ENCODE data around the gene MED12L. TPM values are rescaled to one million over a fixed set of nuclear protein-coding genes. Genes with fewer than 3 reads are reported as not detected.

The MED12L gene
- total RNA-seq, 1 experiment from 2014 or later = 6.4 TPM

GRCh38 chr3:151225040-151225975 is 139.8 kb downstream of the MED12L start:
- intact Hi-C loops (cut with micrococcal nuclease) = loop anchor here (5.0 kb wide), 1 partner anchor 692 kb away; no protein-coding TSS in a partner anchor
- DNase-seq (ENCODE audit: low read depth, low spot score) (no peak), ATAC-seq (no peak)
- ChIA-PET CTCF (interaction anchor here (1.0 to 1.2 kb wide), 3 partner anchors 10 to 612 kb away, joined by 3 to 4 read pairs (median 3); no protein-coding TSS in a partner anchor), POLR2A (no interaction called here), RAD21 (ENCODE audit: low non-redundant PET in 1 of 2, low total read pairs in 2 of 2, uncharacterized antibody in 2 of 2, unreplicated experiment in 2 of 2) (no interaction called here)
- H4K20me1 ChIP-seq (ENCODE audit: insufficient read depth) = no peaks in the 10 kb centered on the region
- peaks cover 0 to 16% of the 10 kb centered on the region in 2 experiments; a peak in 2 of 4 replicates for H3K4me1 ChIP-seq (ENCODE audit: control insufficient read depth in 1 of 2, insufficient read depth in 2 of 2, low read length in 2 of 2)
- no peak overlapping the region for H2AFZ ChIP-seq (ENCODE audit: low read depth, low read length, poor library complexity, severe bottlenecking)
- H3K27me3 ChIP-seq (ENCODE audit: insufficient read depth, low read length) = no peaks in the 10 kb centered on the region
- no peaks in the 10 kb centered on the region for H3K9me3 ChIP-seq (ENCODE audit: control insufficient read depth in 1 of 2, insufficient read depth in 1 of 2, low read depth in 1 of 2, low read length in 2 of 2)
- H3K4me3 ChIP-seq (replicated peaks in 1 of 2; ENCODE audit: low read depth in 1 of 2, low read length in 2 of 2) = no peak overlapping the region
- no TSS peak for BruUV-seq (replicated peaks)
- H3K9ac ChIP-seq (ENCODE audit: low read length) = no peak overlapping the region
- no peaks in the 10 kb centered on the region for H3K9me2 ChIP-seq (ENCODE audit: insufficient read depth)
- no peak overlapping the region for H3K4me2 ChIP-seq (ENCODE audit: low read length)
- H3K36me3 ChIP-seq (ENCODE audit: control insufficient read depth in 1 of 2, insufficient read depth in 2 of 2, low read length in 2 of 2) = no peaks in the 10 kb centered on the region
- H3K79me2 ChIP-seq (ENCODE audit: insufficient read depth, low read length) = no peaks in the 10 kb centered on the region
- no peak overlapping the region for H3K27ac ChIP-seq (ENCODE audit: low read depth, low read length)
- TF ChIP-seq TCF7L2 (IDR thresholded peaks at IDR 0.05; ENCODE audit: borderline replicate concordance, extremely low read depth, insufficient read depth, insufficient read length) = no peak
- TF ChIP-seq JUND (IDR thresholded peaks at IDR 0.05) = no peak
- TF ChIP-seq CTCF (IDR thresholded peaks at IDR 0.05 in 2 of 3, conservative IDR thresholded peaks at IDR 0.05 in 1 of 3; ENCODE audit: borderline replicate concordance in 1 of 3, insufficient read depth in 1 of 3, low read depth in 2 of 3, low read length in 2 of 3) = no peak
- no peak for TF ChIP-seq SIN3A (IDR thresholded peaks at IDR 0.05; ENCODE audit: low read depth)
- TF ChIP-seq ZBTB33 (IDR thresholded peaks at IDR 0.05; ENCODE audit: extremely low read depth, insufficient replicate concordance, low read length) = no peak
- TF ChIP-seq CEBPB (IDR thresholded peaks at IDR 0.05; ENCODE audit: low read depth) = no peak
- TF ChIP-seq, protein P1, sequence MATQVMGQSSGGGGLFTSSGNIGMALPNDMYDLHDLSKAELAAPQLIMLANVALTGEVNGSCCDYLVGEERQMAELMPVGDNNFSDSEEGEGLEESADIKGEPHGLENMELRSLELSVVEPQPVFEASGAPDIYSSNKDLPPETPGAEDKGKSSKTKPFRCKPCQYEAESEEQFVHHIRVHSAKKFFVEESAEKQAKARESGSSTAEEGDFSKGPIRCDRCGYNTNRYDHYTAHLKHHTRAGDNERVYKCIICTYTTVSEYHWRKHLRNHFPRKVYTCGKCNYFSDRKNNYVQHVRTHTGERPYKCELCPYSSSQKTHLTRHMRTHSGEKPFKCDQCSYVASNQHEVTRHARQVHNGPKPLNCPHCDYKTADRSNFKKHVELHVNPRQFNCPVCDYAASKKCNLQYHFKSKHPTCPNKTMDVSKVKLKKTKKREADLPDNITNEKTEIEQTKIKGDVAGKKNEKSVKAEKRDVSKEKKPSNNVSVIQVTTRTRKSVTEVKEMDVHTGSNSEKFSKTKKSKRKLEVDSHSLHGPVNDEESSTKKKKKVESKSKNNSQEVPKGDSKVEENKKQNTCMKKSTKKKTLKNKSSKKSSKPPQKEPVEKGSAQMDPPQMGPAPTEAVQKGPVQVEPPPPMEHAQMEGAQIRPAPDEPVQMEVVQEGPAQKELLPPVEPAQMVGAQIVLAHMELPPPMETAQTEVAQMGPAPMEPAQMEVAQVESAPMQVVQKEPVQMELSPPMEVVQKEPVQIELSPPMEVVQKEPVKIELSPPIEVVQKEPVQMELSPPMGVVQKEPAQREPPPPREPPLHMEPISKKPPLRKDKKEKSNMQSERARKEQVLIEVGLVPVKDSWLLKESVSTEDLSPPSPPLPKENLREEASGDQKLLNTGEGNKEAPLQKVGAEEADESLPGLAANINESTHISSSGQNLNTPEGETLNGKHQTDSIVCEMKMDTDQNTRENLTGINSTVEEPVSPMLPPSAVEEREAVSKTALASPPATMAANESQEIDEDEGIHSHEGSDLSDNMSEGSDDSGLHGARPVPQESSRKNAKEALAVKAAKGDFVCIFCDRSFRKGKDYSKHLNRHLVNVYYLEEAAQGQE (IDR thresholded peaks at IDR 0.05; ENCODE audit: low read depth) = no peak
- TF ChIP-seq CBX3 (IDR thresholded peaks at IDR 0.05; ENCODE audit: low read depth) = no peak
